ENCODE measurements around the gene PHLDB3. TPM values are rescaled to one million over a fixed set of nuclear protein-coding genes. Genes with fewer than 3 reads are reported as not detected.
"Not testable (repeated sequence)": the region's sequence is repeated elsewhere in the genome, so short reads cannot be mapped to it uniquely, and the experiment has no call there.

The PHLDB3 gene
- total RNA-seq: 10 to 100 TPM; 17.0 to 33.7 (median 26.2) TPM

GRCh38 chr19:43504426-43505185 lies at the start of gene PHLDB3:
TSS of gene PHLDB3 (minus strand) at chr19:43504746. CDS start at chr19:43504118, 628 bp downstream.
- peaks cover 31% of the 10 kb centered on the region for H3K4me1 Mint-ChIP-seq (ENCODE audit: low read depth)
- H3K27me3 Mint-ChIP-seq (ENCODE audit: low read depth): no peaks in the 10 kb centered on the region
- peak within 1 kb of the TSS; percentile 88 for H3K4me3 Mint-ChIP-seq
- H3K36me3 Mint-ChIP-seq (ENCODE audit: insufficient read depth): peaks cover 10% of the 10 kb centered on the region
- no peaks in the 10 kb centered on the region for H3K9me3 Mint-ChIP-seq
- DNase-seq (peak; percentile 52), ATAC-seq (peak; percentile 28)

GRCh38 chr19:43553656-43554055 lies 49.1 kb upstream of the PHLDB3 start:
- ATAC-seq: no peak
- peaks cover 8% of the 10 kb centered on the region for H3K4me1 Mint-ChIP-seq (ENCODE audit: low read depth)
- no peaks in the 10 kb centered on the region for H3K9me3 Mint-ChIP-seq
- peaks cover 25% of the 10 kb centered on the region for H3K36me3 Mint-ChIP-seq (ENCODE audit: insufficient read depth)
- H3K27me3 Mint-ChIP-seq (ENCODE audit: low read depth): no peaks in the 10 kb centered on the region
- DNase-seq: no peak
- no peak overlapping the region for H3K4me3 Mint-ChIP-seq

GRCh38 chr19:43552616-43553015 lies 48.1 kb upstream of the PHLDB3 start:
- no peaks in the 10 kb centered on the region for H3K9me3 Mint-ChIP-seq
- no peak for ATAC-seq

GRCh38 chr19:43552198-43552450 lies 47.6 kb upstream of the PHLDB3 start:
- Mint-ChIP-seq H3K36me3 (ENCODE audit: insufficient read depth) (peaks cover 25% of the 10 kb centered on the region), H3K9me3 (no peaks in the 10 kb centered on the region), H3K4me3 (no peak overlapping the region), H3K4me1 (ENCODE audit: low read depth) (peaks cover 8% of the 10 kb centered on the region), H3K27me3 (ENCODE audit: low read depth) (no peaks in the 10 kb centered on the region)
- ATAC-seq (no peak), DNase-seq (no peak)

More at GRCh38 chr19:43552616-43553015, 48.1 kb upstream of the PHLDB3 start:
- Mint-ChIP-seq H3K27me3 (ENCODE audit: low read depth) (no peaks in the 10 kb centered on the region), H3K4me3 (no peak overlapping the region), H3K36me3 (ENCODE audit: insufficient read depth) (peaks cover 25% of the 10 kb centered on the region), H3K4me1 (ENCODE audit: low read depth) (peaks cover 8% of the 10 kb centered on the region)
- no peak for DNase-seq

GRCh38 chr19:43551399-43552197 lies 47.1 kb upstream of the PHLDB3 start:
- Mint-ChIP-seq H3K4me1 (ENCODE audit: low read depth) (peaks cover 8% of the 10 kb centered on the region), H3K9me3 (no peaks in the 10 kb centered on the region), H3K4me3 (no peak overlapping the region), H3K27me3 (ENCODE audit: low read depth) (no peaks in the 10 kb centered on the region), H3K36me3 (ENCODE audit: insufficient read depth) (peaks cover 25% of the 10 kb centered on the region)
- ATAC-seq: no peak
- DNase-seq: no peak

- DNase-seq (no peak), ATAC-seq (no peak)
- no peaks in the 10 kb centered on the region for H3K9me3 Mint-ChIP-seq
- H3K4me3 Mint-ChIP-seq: no peak overlapping the region
- no peaks in the 10 kb centered on the region for H3K27me3 Mint-ChIP-seq (ENCODE audit: low read depth)
- H3K4me1 Mint-ChIP-seq (ENCODE audit: low read depth): no peaks in the 10 kb centered on the region
- peaks cover 20% of the 10 kb centered on the region for H3K36me3 Mint-ChIP-seq (ENCODE audit: insufficient read depth)
Observed at GRCh38 chr19:43548706-43549105, 44.2 kb upstream of the PHLDB3 start.

GRCh38 chr19:43547926-43548325 lies 43.4 kb upstream of the PHLDB3 start:
- not testable (repeated sequence) for H3K9me3 Mint-ChIP-seq; H3K4me1 Mint-ChIP-seq (ENCODE audit: low read depth); H3K27me3 Mint-ChIP-seq (ENCODE audit: low read depth); DNase-seq; H3K4me3 Mint-ChIP-seq; ATAC-seq
- H3K36me3 Mint-ChIP-seq (ENCODE audit: insufficient read depth): peaks cover 24% of the 10 kb centered on the region

GRCh38 chr19:43546581-43546980 lies 42.0 kb upstream of the PHLDB3 start:
- no peaks in the 10 kb centered on the region for H3K4me1 Mint-ChIP-seq (ENCODE audit: low read depth)
- H3K9me3 Mint-ChIP-seq: no peaks in the 10 kb centered on the region
- ATAC-seq (no peak), DNase-seq (no peak)
- no peak overlapping the region for H3K4me3 Mint-ChIP-seq
- H3K36me3 Mint-ChIP-seq (ENCODE audit: insufficient read depth): peaks cover 29% of the 10 kb centered on the region
- no peaks in the 10 kb centered on the region for H3K27me3 Mint-ChIP-seq (ENCODE audit: low read depth)

GRCh38 chr19:43545981-43546380 lies 41.4 kb upstream of the PHLDB3 start:
- Mint-ChIP-seq H3K9me3 (no peaks in the 10 kb centered on the region), H3K36me3 (ENCODE audit: insufficient read depth) (peaks cover 26% of the 10 kb centered on the region), H3K4me1 (ENCODE audit: low read depth) (no peaks in the 10 kb centered on the region), H3K27me3 (ENCODE audit: low read depth) (no peaks in the 10 kb centered on the region), H3K4me3 (no peak overlapping the region)
- DNase-seq: no peak
- ATAC-seq: no peak

- H3K36me3 Mint-ChIP-seq (ENCODE audit: insufficient read depth): peaks cover 27% of the 10 kb centered on the region
- no peak for ATAC-seq
- H3K4me3 Mint-ChIP-seq: no peak overlapping the region
- DNase-seq: no peak
- no peaks in the 10 kb centered on the region for H3K27me3 Mint-ChIP-seq (ENCODE audit: low read depth)
- no peaks in the 10 kb centered on the region for H3K9me3 Mint-ChIP-seq
- H3K4me1 Mint-ChIP-seq (ENCODE audit: low read depth): no peaks in the 10 kb centered on the region
Observed at GRCh38 chr19:43545276-43545675, 40.7 kb upstream of the PHLDB3 start.

- no peak for DNase-seq
- Mint-ChIP-seq H3K36me3 (ENCODE audit: insufficient read depth) (peaks cover 32% of the 10 kb centered on the region), H3K4me3 (no peak overlapping the region), H3K4me1 (ENCODE audit: low read depth) (no peaks in the 10 kb centered on the region), H3K27me3 (ENCODE audit: low read depth) (no peaks in the 10 kb centered on the region), H3K9me3 (peaks cover 3% of the 10 kb centered on the region)
- ATAC-seq: no peak
Observed at GRCh38 chr19:43544077-43544476, 39.5 kb upstream of the PHLDB3 start.

- Mint-ChIP-seq H3K36me3 (ENCODE audit: insufficient read depth) (peaks cover 44% of the 10 kb centered on the region), H3K9me3 (peaks cover 6% of the 10 kb centered on the region), H3K27me3 (ENCODE audit: low read depth) (no peaks in the 10 kb centered on the region), H3K4me3 (no peak overlapping the region), H3K4me1 (ENCODE audit: low read depth) (no peaks in the 10 kb centered on the region)
- ATAC-seq: no peak
- DNase-seq: no peak
Observed at GRCh38 chr19:43541920-43542650, 37.5 kb upstream of the PHLDB3 start.

GRCh38 chr19:43540381-43540780 lies 35.8 kb upstream of the PHLDB3 start:
- Mint-ChIP-seq H3K4me1 (ENCODE audit: low read depth) (peaks cover 4% of the 10 kb centered on the region), H3K4me3 (no peak overlapping the region), H3K36me3 (ENCODE audit: insufficient read depth) (peaks cover 43% of the 10 kb centered on the region), H3K27me3 (ENCODE audit: low read depth) (no peaks in the 10 kb centered on the region), H3K9me3 (peaks cover 6% of the 10 kb centered on the region)
- DNase-seq (no peak), ATAC-seq (no peak)

GRCh38 chr19:43538922-43539321 lies 34.4 kb upstream of the PHLDB3 start:
- Mint-ChIP-seq H3K9me3 (peaks cover 6% of the 10 kb centered on the region), H3K4me3 (no peak overlapping the region), H3K27me3 (ENCODE audit: low read depth) (no peaks in the 10 kb centered on the region), H3K4me1 (ENCODE audit: low read depth) (peaks cover 7% of the 10 kb centered on the region), H3K36me3 (ENCODE audit: insufficient read depth) (peaks cover 37% of the 10 kb centered on the region)
- ATAC-seq (no peak), DNase-seq (no peak)

Measured in activated T-cell treated with anti-CD3 and anti-CD28 coated beads, Interleukin-2, amount 50 U/mL, for 4 hours (primary cell).